Activated CD4-positive, alpha-beta T cell treated with anti-CD3 and anti-CD28 coated beads, Interleukin-2, amount 10 ng/mL, durations not matched to agents 7 days and 5 days (primary cell): ENCODE measurements around the gene NPY2R. TPM values are rescaled to one million over a fixed set of nuclear protein-coding genes. Genes with fewer than 3 reads are reported as not detected.

Experiments
- CTCF ChIA-PET: fragments of 350-600 bp; sonication (Branson Sonifier 250); formaldehyde crosslinking; loops from one replicate; lab custom pipeline; 2021; ENCODE audit warnings: antibody characterized with exemption; lab: Charles Lee
- POLR2A ChIA-PET: fragments of 350-600 bp; sonication (Branson Sonifier 250); formaldehyde crosslinking; loops from one replicate; lab custom pipeline; 2021; ENCODE audit warnings: antibody characterized with exemption; lab: Charles Lee
- DNase-seq: peaks from one replicate; pipeline ENCODE4 v3.0.0-alpha.2; 2020
- H3K27ac Mint-ChIP-seq: one replicate; pipeline ENCODE4 v1.8.0; 2021; ENCODE audit warnings: mild to moderate bottlenecking, moderate library complexity, mixed read lengths
- H3K27me3 Mint-ChIP-seq: one replicate; pipeline ENCODE4 v1.8.0; 2021; ENCODE audit warnings: mixed read lengths
- H3K36me3 Mint-ChIP-seq: one replicate; pipeline ENCODE4 v1.8.0; 2021; ENCODE audit warnings: low read depth, mixed read lengths
- H3K4me1 Mint-ChIP-seq: one replicate; pipeline ENCODE4 v1.8.0; 2021; ENCODE audit warnings: mixed read lengths
- H3K4me3 Mint-ChIP-seq: one replicate; pipeline ENCODE4 v1.8.0; 2021; ENCODE audit warnings: mild to moderate bottlenecking, moderate library complexity, mixed read lengths
- H3K9me3 Mint-ChIP-seq: one replicate; pipeline ENCODE4 v1.8.0; 2021; ENCODE audit warnings: mixed read lengths
- total RNA-seq, 2 experiments: library from RNA; stranded (reverse); gene quantifications; one replicate each; pipeline ENCODE4 v1.2.3, GENCODE V29; 2021

NPY2R gene
- total RNA-seq, 2 experiments from 2014 or later: not detected

DNA sequence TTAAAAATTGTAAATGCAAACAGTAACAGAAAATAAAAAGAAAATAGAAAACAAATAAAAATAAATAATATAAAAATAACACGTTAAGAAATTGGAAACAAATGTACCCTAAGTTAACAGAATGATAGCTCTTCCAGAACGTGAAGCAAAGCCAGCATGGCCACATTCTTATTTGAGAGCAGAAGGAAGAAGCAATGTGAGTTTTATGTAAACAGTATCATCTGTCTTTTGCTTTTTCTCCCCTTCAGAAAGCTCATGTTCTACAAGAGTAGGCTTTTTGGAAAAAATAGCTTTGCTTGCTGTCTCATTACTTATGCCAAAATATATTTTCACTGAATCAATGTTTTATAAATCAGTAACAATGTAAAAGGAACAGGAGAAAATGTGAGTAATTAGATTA, 18.7 kb downstream of the NPY2R start:
- Mint-ChIP-seq H3K27ac (no peak overlapping the region), H3K4me3 (no peak overlapping the region), H3K4me1 (no peaks in the 10 kb centered on the region), H3K36me3 (no peaks in the 10 kb centered on the region), H3K27me3 (no peaks in the 10 kb centered on the region), H3K9me3 (no peaks in the 10 kb centered on the region)
- DNase-seq: no peak
- POLR2A ChIA-PET: no interaction called here
- CTCF ChIA-PET: interaction anchor here (0.6 kb wide), 1 partner anchor 731 kb away, joined by 4 read pairs; no protein-coding TSS in a partner anchor

DNA sequence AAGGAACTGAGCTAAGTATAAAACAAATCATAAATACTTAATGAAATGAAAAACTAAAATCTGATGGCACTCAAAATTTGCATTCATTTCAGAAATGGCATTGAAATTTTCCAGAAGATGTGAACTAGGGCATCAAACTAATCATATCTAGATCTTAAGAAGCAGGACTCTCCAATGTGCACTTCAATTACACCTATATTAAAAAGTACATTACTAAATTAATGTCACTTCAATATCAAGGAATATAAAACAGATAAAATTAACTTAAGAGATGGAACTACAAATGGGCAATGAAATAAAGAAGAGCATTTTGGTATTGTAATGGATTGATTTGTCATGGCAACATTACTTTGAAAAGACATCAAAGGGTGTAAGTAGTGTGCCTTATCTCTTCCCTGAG, 20.3 kb downstream of the NPY2R start:
- no peak for DNase-seq
- Mint-ChIP-seq H3K36me3 (no peaks in the 10 kb centered on the region), H3K4me3 (no peak overlapping the region), H3K27ac (no peak overlapping the region), H3K9me3 (no peaks in the 10 kb centered on the region), H3K4me1 (no peaks in the 10 kb centered on the region), H3K27me3 (no peaks in the 10 kb centered on the region)
- CTCF ChIA-PET: no interaction called here
- POLR2A ChIA-PET: no interaction called here

- H3K27ac Mint-ChIP-seq: no peak overlapping the region
- no peaks in the 10 kb centered on the region for H3K4me1 Mint-ChIP-seq
- POLR2A ChIA-PET: no interaction called here
- no peaks in the 10 kb centered on the region for H3K9me3 Mint-ChIP-seq
- H3K36me3 Mint-ChIP-seq: no peaks in the 10 kb centered on the region
- DNase-seq: no peak
- H3K27me3 Mint-ChIP-seq: no peaks in the 10 kb centered on the region
- H3K4me3 Mint-ChIP-seq: no peak overlapping the region
- CTCF ChIA-PET: no interaction called here
Measured at GRCh38 chr4:155232432-155232831, 24.0 kb downstream of the NPY2R start.

DNA sequence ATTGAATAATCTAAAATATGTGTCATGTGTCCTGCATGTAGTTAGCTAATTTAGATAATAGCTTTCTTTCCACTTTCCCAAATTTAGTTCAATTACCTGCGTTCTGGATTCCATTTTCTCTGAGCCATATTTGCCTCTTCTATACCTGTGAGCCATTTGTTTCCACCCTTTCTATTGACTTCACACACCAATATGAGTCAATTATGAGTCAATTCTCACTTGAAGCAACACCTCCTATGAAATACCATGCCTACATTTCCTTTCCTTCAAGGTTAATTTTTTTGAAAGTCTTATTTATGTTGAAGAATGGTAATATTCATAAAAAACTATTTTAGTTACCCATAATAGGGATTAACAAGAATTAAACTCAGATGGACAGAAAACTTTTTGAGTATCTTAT, 25.8 kb downstream of the NPY2R start:
- Mint-ChIP-seq H3K4me1 (no peaks in the 10 kb centered on the region), H3K36me3 (no peaks in the 10 kb centered on the region), H3K4me3 (no peak overlapping the region), H3K9me3 (no peaks in the 10 kb centered on the region), H3K27ac (no peak overlapping the region), H3K27me3 (no peaks in the 10 kb centered on the region)
- ChIA-PET POLR2A (no interaction called here), CTCF (no interaction called here)
- no peak for DNase-seq

- no peaks in the 10 kb centered on the region for H3K4me1 Mint-ChIP-seq
- no peak for DNase-seq
- no peaks in the 10 kb centered on the region for H3K36me3 Mint-ChIP-seq
- H3K4me3 Mint-ChIP-seq: no peak overlapping the region
- H3K27me3 Mint-ChIP-seq: no peaks in the 10 kb centered on the region
- CTCF ChIA-PET: no interaction called here
- H3K9me3 Mint-ChIP-seq: no peaks in the 10 kb centered on the region
- POLR2A ChIA-PET: no interaction called here
- no peak overlapping the region for H3K27ac Mint-ChIP-seq
Measured at GRCh38 chr4:155237567-155237966, 29.1 kb downstream of the NPY2R start.

DNA sequence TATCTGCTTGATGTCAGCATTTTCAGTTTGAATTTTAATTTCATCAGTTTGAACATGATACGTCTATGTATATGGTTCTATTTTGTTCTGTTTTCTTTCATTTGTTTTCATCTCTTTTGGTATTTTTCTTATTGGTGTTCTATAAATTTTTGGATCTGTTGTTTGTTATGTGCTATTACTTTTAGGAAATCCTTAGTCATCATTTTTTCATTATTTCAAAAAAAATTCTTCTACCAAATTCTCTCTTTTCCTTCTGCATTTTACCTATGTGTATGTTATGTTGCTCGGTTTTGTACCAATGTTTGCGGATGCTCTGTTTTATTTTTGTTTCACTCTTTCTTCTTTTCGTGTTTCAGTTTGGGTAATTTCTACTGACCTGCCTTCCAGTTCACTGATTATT, 32.8 kb downstream of the NPY2R start:
- Mint-ChIP-seq H3K9me3 (no peaks in the 10 kb centered on the region), H3K4me1 (no peaks in the 10 kb centered on the region), H3K4me3 (no peak overlapping the region), H3K36me3 (no peaks in the 10 kb centered on the region), H3K27me3 (no peaks in the 10 kb centered on the region), H3K27ac (no peak overlapping the region)
- POLR2A ChIA-PET: no interaction called here
- CTCF ChIA-PET: no interaction called here
- DNase-seq: no peak

DNA sequence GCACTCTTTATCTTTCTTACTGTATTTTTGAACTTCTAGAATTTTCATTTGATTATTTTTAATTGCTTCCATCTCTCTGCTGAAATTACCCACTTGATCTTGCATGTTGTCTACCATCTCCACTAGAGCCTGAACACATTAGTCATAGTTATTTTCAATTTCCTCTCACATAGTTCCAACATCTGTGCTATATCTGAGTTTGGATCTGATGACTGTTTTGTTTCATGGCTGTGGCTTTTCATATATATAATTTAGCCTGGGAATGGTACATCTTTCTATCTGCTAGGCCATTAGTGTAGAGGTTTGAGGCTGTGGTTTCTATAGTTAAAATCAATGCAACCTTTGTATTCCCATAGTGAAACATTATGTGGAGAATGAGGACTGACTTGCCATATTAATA, 33.2 kb downstream of the NPY2R start:
- Mint-ChIP-seq H3K36me3 (no peaks in the 10 kb centered on the region), H3K4me3 (no peak overlapping the region), H3K27ac (no peak overlapping the region), H3K27me3 (no peaks in the 10 kb centered on the region), H3K4me1 (no peaks in the 10 kb centered on the region), H3K9me3 (no peaks in the 10 kb centered on the region)
- ChIA-PET CTCF (no interaction called here), POLR2A (no interaction called here)
- DNase-seq: no peak

DNA sequence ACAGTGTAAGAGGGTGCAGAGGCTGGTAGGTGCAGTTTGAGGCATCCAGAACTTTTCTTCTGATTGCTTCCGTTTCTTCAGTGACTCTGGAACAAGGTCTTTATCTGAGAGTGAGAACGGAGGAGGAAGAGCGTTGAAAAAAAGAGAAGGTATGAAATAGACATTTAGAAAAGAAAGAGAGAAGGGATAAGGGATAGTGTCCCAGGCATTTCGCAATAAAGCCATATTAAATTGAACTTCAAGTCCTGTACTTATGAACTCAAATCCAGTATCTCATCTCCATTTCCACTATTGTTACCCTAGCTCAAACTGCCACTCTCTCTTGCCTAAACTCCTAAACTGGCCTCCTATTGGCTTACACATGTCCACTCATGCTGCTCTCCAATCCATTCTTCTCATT, 36.7 kb downstream of the NPY2R start:
- no peaks in the 10 kb centered on the region for H3K27me3 Mint-ChIP-seq
- no peak overlapping the region for H3K4me3 Mint-ChIP-seq
- no peaks in the 10 kb centered on the region for H3K9me3 Mint-ChIP-seq
- H3K27ac Mint-ChIP-seq: no peak overlapping the region
- POLR2A ChIA-PET: no interaction called here
- CTCF ChIA-PET: no interaction called here
- H3K4me1 Mint-ChIP-seq: no peaks in the 10 kb centered on the region
- DNase-seq: no peak
- no peaks in the 10 kb centered on the region for H3K36me3 Mint-ChIP-seq

GRCh38 chr4:155248002-155248896, 39.8 kb downstream of the NPY2R start:
- DNase-seq: no peak
- ChIA-PET POLR2A (no interaction called here), CTCF (no interaction called here)
- H3K4me3 Mint-ChIP-seq: no peak overlapping the region
- H3K36me3 Mint-ChIP-seq: no peaks in the 10 kb centered on the region
- no peaks in the 10 kb centered on the region for H3K4me1 Mint-ChIP-seq
- H3K27me3 Mint-ChIP-seq: no peaks in the 10 kb centered on the region
- no peak overlapping the region for H3K27ac Mint-ChIP-seq
- no peaks in the 10 kb centered on the region for H3K9me3 Mint-ChIP-seq

DNA sequence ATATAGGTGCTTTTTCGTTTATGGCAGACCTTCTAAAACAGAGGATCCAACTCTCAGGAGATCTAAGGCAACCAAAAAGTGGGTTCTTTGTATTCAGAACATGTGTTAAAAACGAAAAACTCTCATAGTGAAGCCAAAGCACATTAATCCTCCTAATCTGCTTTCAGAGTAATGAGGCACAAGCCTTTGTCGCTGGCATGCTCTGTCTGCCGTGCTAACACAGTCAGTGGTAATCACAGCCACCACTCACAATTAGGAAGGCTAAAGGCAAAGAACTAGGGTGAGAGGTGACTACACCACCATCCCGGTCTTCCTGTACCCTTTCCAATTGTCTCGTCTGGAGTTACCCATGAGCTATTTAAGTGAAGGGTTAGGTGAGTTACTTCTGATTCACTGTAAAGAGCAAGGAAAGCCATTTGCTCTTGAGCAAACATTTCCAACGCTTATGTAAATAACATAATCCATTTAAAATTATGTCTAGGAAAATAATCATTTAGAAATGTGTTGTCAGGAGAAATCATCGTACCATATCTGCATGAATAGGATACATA, 40.7 kb downstream of the NPY2R start:
- H3K9me3 Mint-ChIP-seq: no peaks in the 10 kb centered on the region
- H3K4me1 Mint-ChIP-seq: no peaks in the 10 kb centered on the region
- no peak for DNase-seq
- H3K4me3 Mint-ChIP-seq: no peak overlapping the region
- ChIA-PET POLR2A (no interaction called here), CTCF (no interaction called here)
- no peaks in the 10 kb centered on the region for H3K36me3 Mint-ChIP-seq
- H3K27ac Mint-ChIP-seq: no peak overlapping the region
- H3K27me3 Mint-ChIP-seq: no peaks in the 10 kb centered on the region

DNA sequence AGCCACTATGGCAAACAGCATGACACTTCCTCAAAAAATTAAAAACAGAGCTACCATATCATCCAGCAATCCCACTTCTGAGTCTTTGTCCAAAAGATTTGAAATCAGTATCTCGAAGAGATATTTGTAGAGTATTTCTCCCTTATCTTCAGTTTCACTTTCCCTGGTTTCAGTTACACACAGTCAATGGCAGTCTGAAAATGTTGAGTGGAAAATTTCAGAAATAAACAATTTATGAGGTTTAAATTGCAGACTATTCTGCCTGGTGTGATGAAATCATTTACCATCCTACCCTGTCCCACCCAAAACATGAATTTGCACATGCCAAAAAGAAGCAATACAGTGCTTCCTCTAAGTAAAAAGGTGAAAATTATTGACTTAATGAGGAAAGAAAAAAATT, 43.9 kb downstream of the NPY2R start:
- Mint-ChIP-seq H3K4me3 (no peak overlapping the region), H3K36me3 (no peaks in the 10 kb centered on the region), H3K27ac (no peak overlapping the region), H3K9me3 (no peaks in the 10 kb centered on the region), H3K4me1 (no peaks in the 10 kb centered on the region), H3K27me3 (no peaks in the 10 kb centered on the region)
- ChIA-PET POLR2A (no interaction called here), CTCF (no interaction called here)
- DNase-seq: no peak

DNA sequence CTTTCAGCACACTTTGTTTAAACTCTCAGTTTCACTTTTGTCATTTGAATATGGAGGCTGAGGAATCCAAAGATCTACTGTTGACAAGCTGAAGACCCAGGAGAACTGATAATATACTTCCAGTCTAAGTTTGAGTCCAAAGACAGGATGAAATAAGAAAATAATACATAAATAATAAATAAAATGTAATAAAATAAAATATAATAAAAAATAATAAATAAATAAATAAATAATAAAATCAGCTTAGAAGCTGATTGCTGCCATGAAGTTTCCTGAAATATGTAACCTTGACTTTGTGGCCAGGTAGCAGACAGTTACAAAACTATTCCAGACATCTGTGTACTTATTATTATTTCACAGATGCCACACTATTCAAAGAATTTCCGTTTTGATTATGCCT, 55.0 kb downstream of the NPY2R start:
- ChIA-PET POLR2A (no interaction called here), CTCF (no interaction called here)
- Mint-ChIP-seq H3K27ac (no peak overlapping the region), H3K4me1 (no peaks in the 10 kb centered on the region), H3K4me3 (no peak overlapping the region), H3K9me3 (no peaks in the 10 kb centered on the region), H3K27me3 (no peaks in the 10 kb centered on the region), H3K36me3 (no peaks in the 10 kb centered on the region)
- DNase-seq: no peak

DNA sequence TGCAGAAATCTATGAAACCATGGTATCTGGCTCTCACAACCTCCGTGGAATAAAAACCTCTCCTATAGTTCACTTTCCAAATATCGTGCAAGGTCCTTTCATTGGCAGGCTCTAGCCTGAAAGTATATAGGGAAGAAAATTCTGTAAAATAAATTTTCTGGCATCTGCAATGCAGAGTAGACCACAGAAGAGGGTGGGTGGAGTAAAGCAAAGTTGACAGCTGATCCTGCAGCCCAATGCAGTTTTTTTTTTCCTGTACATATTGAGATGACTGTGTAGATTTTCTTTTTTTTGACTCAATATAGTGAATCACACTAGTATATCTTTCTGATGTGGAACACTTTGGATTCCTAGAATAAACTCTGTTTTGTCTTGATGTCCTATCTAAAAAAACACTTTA, 56.7 kb downstream of the NPY2R start:
- DNase-seq: no peak
- ChIA-PET CTCF (no interaction called here), POLR2A (no interaction called here)
- Mint-ChIP-seq H3K4me3 (no peak overlapping the region), H3K9me3 (no peaks in the 10 kb centered on the region), H3K36me3 (no peaks in the 10 kb centered on the region), H3K27me3 (no peaks in the 10 kb centered on the region), H3K4me1 (no peaks in the 10 kb centered on the region), H3K27ac (no peak overlapping the region)
